PFSK-1 (cell line): ENCODE data around the gene RSAD2.

ENCODE experiments used
- POLR2AphosphoS5 ChIP-seq: IDR thresholded peaks from 2 replicates; pipeline ENCODE4 v1.6.1; 2012; ENCODE audit warnings: low read depth, mild to moderate bottlenecking, control low read depth, low read length, moderate library complexity
- SIN3A ChIP-seq: IDR thresholded peaks from 2 replicates; pipeline ENCODE4 v1.6.1; 2012; ENCODE audit warnings: mild to moderate bottlenecking, low read length, moderate library complexity, borderline replicate concordance; ENCODE audit not compliant: insufficient read depth
- TAF1 ChIP-seq: IDR thresholded peaks from 2 replicates; pipeline ENCODE4 v1.6.1; 2012; ENCODE audit warnings: low read length, control low read depth, borderline replicate concordance; ENCODE audit not compliant: insufficient read depth
- TF ChIP-seq, protein P1 (sequence below), 2 experiments: IDR thresholded peaks; 2 replicates each; pipeline versions ENCODE4 v1.6.1 to v1.8.0; 2011 to 2012; ENCODE audit warnings: low read depth in 2 of 2, low read length in 2 of 2, control low read depth in 1 of 2, inconsistent platforms in 1 of 2, mild to moderate bottlenecking in 1 of 2, moderate library complexity in 1 of 2; ENCODE audit not compliant: insufficient read depth in 1 of 2

DNA sequence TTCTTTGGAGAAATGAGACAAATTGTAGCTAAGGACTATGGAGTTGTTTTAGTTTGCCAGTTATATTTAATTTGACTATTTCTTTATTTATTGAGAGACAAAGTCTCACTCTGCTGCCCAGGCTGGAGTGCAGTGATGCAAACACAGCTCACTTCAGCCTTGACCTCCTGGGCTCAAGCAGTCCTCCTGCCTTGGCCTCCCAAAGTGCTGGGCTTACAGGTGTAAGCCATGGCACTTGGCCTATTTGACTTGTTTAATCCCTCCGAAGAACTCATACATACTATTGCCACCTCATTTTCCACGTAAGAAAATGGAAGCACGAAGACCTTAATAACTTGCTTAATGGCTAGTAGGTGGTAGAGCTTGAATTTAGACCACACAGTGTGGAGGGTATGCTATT is 38.6 kb downstream of the RSAD2 start:
- TF ChIP-seq POLR2AphosphoS5 (no peak), TAF1 (no peak), SIN3A (no peak)
- TF ChIP-seq, protein P1, sequence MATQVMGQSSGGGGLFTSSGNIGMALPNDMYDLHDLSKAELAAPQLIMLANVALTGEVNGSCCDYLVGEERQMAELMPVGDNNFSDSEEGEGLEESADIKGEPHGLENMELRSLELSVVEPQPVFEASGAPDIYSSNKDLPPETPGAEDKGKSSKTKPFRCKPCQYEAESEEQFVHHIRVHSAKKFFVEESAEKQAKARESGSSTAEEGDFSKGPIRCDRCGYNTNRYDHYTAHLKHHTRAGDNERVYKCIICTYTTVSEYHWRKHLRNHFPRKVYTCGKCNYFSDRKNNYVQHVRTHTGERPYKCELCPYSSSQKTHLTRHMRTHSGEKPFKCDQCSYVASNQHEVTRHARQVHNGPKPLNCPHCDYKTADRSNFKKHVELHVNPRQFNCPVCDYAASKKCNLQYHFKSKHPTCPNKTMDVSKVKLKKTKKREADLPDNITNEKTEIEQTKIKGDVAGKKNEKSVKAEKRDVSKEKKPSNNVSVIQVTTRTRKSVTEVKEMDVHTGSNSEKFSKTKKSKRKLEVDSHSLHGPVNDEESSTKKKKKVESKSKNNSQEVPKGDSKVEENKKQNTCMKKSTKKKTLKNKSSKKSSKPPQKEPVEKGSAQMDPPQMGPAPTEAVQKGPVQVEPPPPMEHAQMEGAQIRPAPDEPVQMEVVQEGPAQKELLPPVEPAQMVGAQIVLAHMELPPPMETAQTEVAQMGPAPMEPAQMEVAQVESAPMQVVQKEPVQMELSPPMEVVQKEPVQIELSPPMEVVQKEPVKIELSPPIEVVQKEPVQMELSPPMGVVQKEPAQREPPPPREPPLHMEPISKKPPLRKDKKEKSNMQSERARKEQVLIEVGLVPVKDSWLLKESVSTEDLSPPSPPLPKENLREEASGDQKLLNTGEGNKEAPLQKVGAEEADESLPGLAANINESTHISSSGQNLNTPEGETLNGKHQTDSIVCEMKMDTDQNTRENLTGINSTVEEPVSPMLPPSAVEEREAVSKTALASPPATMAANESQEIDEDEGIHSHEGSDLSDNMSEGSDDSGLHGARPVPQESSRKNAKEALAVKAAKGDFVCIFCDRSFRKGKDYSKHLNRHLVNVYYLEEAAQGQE (IDR thresholded peaks at IDR 0.05; ENCODE audit: insufficient read depth in 1 of 2, low read depth in 2 of 2, low read length in 2 of 2): no peak
